ENCODE results near the gene GNGT2. TPM values are rescaled to one million over a fixed set of nuclear protein-coding genes. Genes with fewer than 3 reads are reported as not detected.

The GNGT2 gene
- total RNA-seq, 1 donor from 2014 or later = 18.4 TPM

DNA sequence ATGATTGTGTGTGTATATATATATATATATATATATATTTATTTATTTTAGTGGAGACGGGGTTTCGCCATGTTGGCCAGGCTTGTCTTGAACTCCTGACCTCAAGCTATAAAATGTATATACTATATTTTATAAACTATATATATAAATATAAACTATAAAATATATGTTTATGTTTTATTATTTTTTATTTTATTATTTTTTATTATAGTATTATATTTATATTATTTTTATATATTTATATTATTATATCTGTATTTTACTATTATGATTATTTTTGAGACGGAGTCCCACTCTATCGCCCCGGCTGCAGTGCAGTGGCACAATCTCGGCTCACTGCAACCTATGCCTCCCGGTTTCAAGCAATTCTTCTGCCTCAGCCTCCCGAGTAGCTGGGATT is 30.7 kb upstream of the GNGT2 start:
- Mint-ChIP-seq H3K36me3 (ENCODE audit: low read depth) (no peaks in the 10 kb centered on the region), H3K27ac (no peak overlapping the region), H3K9me3 (no peaks in the 10 kb centered on the region), H3K4me3 (no peak overlapping the region), H3K27me3 (ENCODE audit: insufficient read depth) (peaks cover 4% of the 10 kb centered on the region), H3K4me1 (ENCODE audit: low read depth) (no peaks in the 10 kb centered on the region)
- intact Hi-C loops (cut with micrococcal nuclease) = no loop called here
- DNase-seq (ENCODE audit: low spot score) = no peak

DNA sequence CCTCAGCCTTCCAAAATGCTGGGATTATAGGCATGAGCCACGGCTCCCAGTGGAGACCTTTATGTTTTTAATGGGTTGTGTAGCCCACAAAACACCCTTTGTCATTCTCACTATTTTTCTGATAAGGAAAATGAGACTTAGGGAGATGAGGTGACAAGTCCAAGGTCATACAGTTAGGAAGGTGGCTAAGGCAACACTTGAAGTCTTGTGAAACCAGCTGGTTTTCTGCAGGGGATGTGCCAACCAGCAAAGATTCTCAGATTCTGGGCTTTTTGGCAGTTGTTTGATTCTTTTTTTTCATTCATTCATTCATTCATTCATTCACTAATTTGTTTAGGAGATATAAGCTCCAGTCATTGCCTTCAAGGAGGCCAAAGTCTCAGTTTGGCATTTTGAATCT is 30.2 kb upstream of the GNGT2 start:
- H3K36me3 Mint-ChIP-seq (ENCODE audit: low read depth) = no peaks in the 10 kb centered on the region

DNA sequence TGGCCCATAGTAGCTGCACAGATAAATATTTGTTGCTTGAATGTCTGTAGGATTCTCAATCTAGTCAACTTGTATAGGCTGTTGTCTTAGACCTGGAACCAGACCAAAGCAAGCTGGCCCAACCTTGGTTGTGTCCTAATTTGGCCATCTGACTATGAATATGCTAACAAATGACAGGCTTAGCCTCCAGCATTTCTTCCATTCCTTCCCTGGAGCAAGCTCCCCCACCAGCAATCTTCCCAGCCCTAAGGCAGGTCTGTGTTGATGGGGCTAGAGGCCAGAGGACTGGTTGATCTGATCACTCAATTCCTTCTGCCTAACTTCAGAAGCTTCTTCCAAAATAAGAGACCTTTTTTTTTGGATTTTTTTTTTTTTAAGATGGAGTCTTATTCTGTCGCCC is 29.6 kb upstream of the GNGT2 start:
- Mint-ChIP-seq H3K9me3 (no peaks in the 10 kb centered on the region), H3K36me3 (ENCODE audit: low read depth) (no peaks in the 10 kb centered on the region), H3K27me3 (ENCODE audit: insufficient read depth) (peaks cover 4% of the 10 kb centered on the region), H3K27ac (no peak overlapping the region), H3K4me1 (ENCODE audit: low read depth) (no peaks in the 10 kb centered on the region), H3K4me3 (no peak overlapping the region)
- DNase-seq (ENCODE audit: low spot score) = no peak
- intact Hi-C loops (cut with micrococcal nuclease) = no loop called here

More for the DNA sequence above, 30.2 kb upstream of the GNGT2 start:
- no peak overlapping the region for H3K27ac Mint-ChIP-seq
- no peaks in the 10 kb centered on the region for H3K4me1 Mint-ChIP-seq (ENCODE audit: low read depth)
- no peak overlapping the region for H3K4me3 Mint-ChIP-seq
- peaks cover 4% of the 10 kb centered on the region for H3K27me3 Mint-ChIP-seq (ENCODE audit: insufficient read depth)
- no peak for DNase-seq (ENCODE audit: low spot score)
- intact Hi-C loops (cut with micrococcal nuclease) = no loop called here
- no peaks in the 10 kb centered on the region for H3K9me3 Mint-ChIP-seq

DNA sequence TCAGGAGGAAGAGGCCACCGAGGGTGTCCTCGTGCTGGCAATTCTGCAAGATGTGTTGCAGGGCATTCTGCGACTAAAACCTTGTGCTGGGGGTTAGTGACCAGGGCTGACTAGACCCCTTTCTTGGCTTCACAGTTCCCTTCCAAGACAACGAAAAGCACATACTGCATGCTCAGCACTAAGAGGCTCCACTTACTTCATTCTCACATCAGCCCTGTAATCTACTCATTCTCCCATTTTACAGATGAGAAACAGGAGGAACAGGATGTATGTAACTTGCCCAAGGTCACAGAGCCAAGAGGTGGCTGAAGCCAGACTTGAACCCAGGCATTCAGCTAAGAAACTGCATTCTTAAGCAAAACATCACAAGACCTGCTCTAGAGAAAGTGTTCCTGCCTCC is 25.5 kb upstream of the GNGT2 start:
- no peaks in the 10 kb centered on the region for H3K9me3 Mint-ChIP-seq
- no peak for DNase-seq (ENCODE audit: low spot score)
- H3K36me3 Mint-ChIP-seq (ENCODE audit: low read depth) = peaks cover 1% of the 10 kb centered on the region
- peaks cover 6% of the 10 kb centered on the region for H3K4me1 Mint-ChIP-seq (ENCODE audit: low read depth)
- intact Hi-C loops (cut with micrococcal nuclease) = no loop called here
- no peak overlapping the region for H3K27ac Mint-ChIP-seq
- H3K27me3 Mint-ChIP-seq (ENCODE audit: insufficient read depth) = peaks cover 23% of the 10 kb centered on the region
- H3K4me3 Mint-ChIP-seq = no peak overlapping the region

DNA sequence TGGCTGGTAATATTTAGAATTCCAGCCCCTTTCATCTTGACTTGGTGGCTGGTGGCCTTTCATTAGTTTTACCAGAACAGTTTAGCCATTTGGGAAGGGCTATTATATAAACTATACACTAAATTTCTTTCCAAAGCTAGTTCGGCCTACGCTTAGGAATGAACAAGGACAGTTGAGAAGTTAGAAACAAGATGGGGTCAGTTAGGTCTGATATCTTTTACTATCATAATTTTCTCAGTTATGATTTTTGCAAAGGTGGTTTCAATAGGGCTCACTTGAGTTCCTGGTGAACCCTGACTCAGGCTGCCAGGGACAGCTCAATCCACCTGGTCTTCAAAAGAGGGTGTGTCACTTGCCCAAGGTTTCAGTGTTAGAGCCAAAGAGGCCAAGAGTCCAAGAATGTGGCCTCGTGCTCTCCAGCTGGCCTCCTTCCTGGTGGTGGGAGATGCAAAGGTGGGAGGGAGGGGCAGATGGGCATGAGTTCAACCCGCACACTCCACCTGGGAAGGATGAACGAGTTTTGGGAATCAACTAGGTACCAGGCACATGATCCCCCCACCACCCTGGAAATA is 24.2 kb upstream of the GNGT2 start:
- intact Hi-C loops (cut with micrococcal nuclease) = loop anchor here (5.0 kb wide), 2 partner anchors 58 to 178 kb away; partner anchors contain the start of gene PHB1
- peaks cover 25% of the 10 kb centered on the region for H3K27me3 Mint-ChIP-seq (ENCODE audit: insufficient read depth)
- H3K4me1 Mint-ChIP-seq (ENCODE audit: low read depth) = peaks cover 8% of the 10 kb centered on the region
- DNase-seq (ENCODE audit: low spot score) = no peak
- H3K27ac Mint-ChIP-seq = no peak overlapping the region
- no peaks in the 10 kb centered on the region for H3K9me3 Mint-ChIP-seq
- peaks cover 1% of the 10 kb centered on the region for H3K36me3 Mint-ChIP-seq (ENCODE audit: low read depth)
- H3K4me3 Mint-ChIP-seq = no peak overlapping the region

DNA sequence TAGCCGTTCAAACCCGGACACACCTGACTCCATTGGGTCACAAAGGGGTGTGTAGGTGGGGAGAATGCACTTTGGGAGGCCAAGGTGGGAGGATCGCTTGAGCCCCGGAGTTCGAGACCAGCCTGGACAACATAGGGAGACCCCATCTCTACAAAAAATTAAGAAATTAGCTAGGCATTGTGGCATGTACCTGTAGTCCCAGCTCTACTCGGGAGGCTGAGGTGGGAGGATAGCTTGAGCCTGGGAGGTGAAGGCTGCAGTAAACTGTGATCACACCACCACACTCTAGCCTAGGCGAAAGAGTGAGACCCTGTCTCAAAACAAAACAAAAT is 21.2 kb upstream of the GNGT2 start:
- Mint-ChIP-seq H3K9me3 (no peaks in the 10 kb centered on the region), H3K27ac (no peak overlapping the region), H3K27me3 (ENCODE audit: insufficient read depth) (peaks cover 37% of the 10 kb centered on the region), H3K36me3 (ENCODE audit: low read depth) (peaks cover 1% of the 10 kb centered on the region), H3K4me3 (peak overlapping the region; percentile 87), H3K4me1 (ENCODE audit: low read depth) (peaks cover 24% of the 10 kb centered on the region)
- no peak for DNase-seq (ENCODE audit: low spot score)
- intact Hi-C loops (cut with micrococcal nuclease) = loop anchor here (2.0 to 5.0 kb wide), 3 partner anchors 61 to 181 kb away; partner anchors contain the start of gene PHB1

DNA sequence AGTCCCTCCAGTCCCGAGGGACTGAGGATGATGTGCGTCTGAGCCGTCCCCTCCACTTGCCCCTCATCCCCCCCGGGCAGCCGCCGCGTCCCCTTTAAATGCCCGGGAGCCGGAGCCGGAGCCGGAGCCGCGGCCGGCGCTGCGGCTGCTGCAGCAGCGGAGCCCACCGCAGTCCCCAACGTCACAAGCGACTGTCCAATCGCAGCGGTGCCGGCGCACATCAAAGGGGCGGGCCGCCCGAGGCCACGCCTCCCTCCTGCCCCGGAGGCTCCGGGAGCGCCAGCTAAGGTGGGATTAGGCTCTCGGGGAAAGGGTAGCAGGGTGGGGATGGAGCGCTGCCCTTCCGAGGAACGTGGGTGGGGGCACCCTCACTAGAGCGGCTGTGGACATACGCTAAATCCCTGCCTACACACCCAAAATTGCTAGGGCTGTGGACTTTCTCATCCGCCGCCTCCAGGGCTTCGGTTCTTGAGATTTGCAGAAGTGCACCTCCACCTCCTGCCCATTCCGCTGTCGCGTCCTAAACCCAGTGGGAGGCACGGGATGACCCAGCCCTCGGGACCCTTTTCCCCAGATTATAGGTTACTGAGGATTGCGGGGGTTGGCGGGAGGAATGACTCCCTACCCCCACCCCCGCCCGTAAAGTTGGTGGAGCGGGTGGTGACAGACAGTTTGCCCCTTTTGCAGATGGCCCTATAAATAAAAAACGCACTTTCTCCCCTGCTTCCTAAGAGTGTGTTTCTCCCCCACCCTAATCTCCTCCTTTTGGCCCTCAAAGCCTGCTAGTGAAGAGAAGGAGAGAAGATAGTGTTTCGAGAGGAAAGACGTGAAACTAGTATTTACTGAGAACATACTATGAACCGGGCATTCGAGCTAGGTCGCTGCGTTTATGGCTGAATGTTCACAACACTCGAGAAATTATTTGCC is 20.5 kb upstream of the GNGT2 start, which contains the start of gene PHOSPHO1:
PHOSPHO1 (minus strand) TSS at position 152 of the 927 bp plus-strand sequence. CDS start 4,096 bp downstream, outside the sequence.
- Mint-ChIP-seq H3K9me3 (no peaks in the 10 kb centered on the region), H3K27me3 (ENCODE audit: insufficient read depth) (peaks cover 37% of the 10 kb centered on the region), H3K27ac (no peak within 1 kb of the TSS), H3K36me3 (ENCODE audit: low read depth) (peaks cover 1% of the 10 kb centered on the region), H3K4me3 (peak within 1 kb of the TSS; percentile 87), H3K4me1 (ENCODE audit: low read depth) (peaks cover 24% of the 10 kb centered on the region)
- intact Hi-C loops (cut with micrococcal nuclease) = loop anchor here (1.0 to 5.0 kb wide), 5 partner anchors 29 to 181 kb away; partner anchors contain the start of gene PHB1
- peak; percentile 82 for DNase-seq (ENCODE audit: low spot score)

DNA sequence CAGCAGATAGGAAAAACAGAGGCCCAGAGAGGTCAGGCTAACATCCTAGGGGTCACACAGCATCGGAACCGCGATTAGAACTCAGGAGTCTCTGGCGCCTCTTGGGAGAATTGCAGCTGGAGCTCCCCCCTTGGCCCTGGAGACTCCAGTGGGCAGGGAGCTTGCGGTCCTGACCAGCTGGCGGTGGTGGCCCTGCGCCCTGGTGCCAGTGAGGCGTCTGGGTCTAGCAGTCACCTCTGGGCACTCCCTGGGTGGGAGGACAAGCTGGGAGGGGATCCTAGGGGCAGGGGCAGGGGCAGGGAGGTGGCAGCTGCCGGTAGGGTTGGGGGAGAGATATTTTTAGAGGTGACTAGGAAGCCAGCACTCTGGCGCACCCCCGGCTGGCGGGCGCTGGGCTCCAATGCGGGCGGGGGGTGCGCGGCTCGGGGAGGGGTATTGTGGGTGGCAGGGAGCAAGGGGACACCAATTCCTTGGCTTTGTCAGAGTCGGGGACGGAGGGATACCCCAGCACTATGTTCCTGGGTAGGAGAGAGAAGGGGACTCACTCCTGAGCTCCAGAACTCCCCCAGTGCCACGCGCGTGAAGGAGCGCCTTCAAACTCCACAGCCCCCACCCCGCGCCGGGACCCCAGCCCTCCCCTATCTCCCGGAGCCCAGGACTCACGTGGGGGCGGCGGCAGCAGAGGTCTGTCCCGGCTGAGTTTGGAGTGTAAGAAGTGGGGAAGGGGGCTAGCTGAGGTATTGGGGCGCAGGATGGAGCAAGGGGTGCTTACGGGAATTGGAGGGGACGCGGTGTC is 19.6 kb upstream of the GNGT2 start:
- H3K4me3 Mint-ChIP-seq = peak overlapping the region; percentile 87
- no peak for DNase-seq (ENCODE audit: low spot score)
- peaks cover 24% of the 10 kb centered on the region for H3K4me1 Mint-ChIP-seq (ENCODE audit: low read depth)
- no peaks in the 10 kb centered on the region for H3K9me3 Mint-ChIP-seq
- intact Hi-C loops (cut with micrococcal nuclease) = loop anchor here (1.0 to 5.0 kb wide), 7 partner anchors 30 to 1177 kb away; partner anchors contain the start of genes B4GALNT2 and PHB1
- H3K27me3 Mint-ChIP-seq (ENCODE audit: insufficient read depth) = peaks cover 42% of the 10 kb centered on the region
- no peak overlapping the region for H3K27ac Mint-ChIP-seq
- H3K36me3 Mint-ChIP-seq (ENCODE audit: low read depth) = peaks cover 6% of the 10 kb centered on the region

DNA sequence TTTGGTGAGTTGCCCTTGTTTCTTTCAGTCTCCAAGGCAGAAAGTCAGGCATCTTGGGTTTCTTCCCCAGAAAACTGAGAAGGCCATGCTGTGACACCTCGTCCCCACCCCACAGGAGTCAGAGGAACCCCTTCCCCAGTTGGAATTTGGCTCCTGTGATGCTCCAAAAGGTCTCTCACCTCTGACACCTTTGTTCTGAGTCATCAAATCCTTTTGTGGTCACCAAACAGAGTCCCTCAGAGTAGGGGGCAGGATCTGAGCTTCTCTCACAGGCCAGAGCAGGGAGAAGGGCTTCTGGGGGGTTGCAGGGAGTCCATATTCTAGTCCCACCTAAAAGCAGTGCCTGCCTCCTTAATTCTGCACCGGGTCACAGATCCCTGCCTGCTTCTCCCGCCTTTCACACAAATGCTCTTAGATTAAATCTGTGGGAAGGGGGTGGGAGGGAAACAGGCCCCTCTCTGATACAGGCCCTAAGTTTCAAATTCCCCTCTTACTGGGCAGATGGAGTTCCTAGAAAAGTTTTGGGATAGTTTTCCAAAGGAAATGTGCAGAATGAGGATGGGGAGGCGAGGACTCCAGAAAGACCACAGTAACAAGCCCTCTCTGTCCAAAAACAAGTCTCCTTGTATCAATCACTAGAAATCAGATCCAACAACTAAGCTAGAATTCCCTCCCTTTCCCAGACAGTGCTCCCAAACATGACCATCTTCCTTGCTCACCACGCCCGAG is 18.9 kb upstream of the GNGT2 start:
- H3K27ac Mint-ChIP-seq = no peak overlapping the region
- H3K27me3 Mint-ChIP-seq (ENCODE audit: insufficient read depth) = peaks cover 46% of the 10 kb centered on the region
- intact Hi-C loops (cut with micrococcal nuclease) = loop anchor here (5.0 kb wide), 2 partner anchors 97 to 1178 kb away; partner anchors contain the start of gene B4GALNT2
- H3K4me1 Mint-ChIP-seq (ENCODE audit: low read depth) = peaks cover 29% of the 10 kb centered on the region
- peak overlapping the region; percentile 62 for H3K4me3 Mint-ChIP-seq
- no peaks in the 10 kb centered on the region for H3K9me3 Mint-ChIP-seq
- H3K36me3 Mint-ChIP-seq (ENCODE audit: low read depth) = peaks cover 9% of the 10 kb centered on the region
- no peak for DNase-seq (ENCODE audit: low spot score)

DNA sequence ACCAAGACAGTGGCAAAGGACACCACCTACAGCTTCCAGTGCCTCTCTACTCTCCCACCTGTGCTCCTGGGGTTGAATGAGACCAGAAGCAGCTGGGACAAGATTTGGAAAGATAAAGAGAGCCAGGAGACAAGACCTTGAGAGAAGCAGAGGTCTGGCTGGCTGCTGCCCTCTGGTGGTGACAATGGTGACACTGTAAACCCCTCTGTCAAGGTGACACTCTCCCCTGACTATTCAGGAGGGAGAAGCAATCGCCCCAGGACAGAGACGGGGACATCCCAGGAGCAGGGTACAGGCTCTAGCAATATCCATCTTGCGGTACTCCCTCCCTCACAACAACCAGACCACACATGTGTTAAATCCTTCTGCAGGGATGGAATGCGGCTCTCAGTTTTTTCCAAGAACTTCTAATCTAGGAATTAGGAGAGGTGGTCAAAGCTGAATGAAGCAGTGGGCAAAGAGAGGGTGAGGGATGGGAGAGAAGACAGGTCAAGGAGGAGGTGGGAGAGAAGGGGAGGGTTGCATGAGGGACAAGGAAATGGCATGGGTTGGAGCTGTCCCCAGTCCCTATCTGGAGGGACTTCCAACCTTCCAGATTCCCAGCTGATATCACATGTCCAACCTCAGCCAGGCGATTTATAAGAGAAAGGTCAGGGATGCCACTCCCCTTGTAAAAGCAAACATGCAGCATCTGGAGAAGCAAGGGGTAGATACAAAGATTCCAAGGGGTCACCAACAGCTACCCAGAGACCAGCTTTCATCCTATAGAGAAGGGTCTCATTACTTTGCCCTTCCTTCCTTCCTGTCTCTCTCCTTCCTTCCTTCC is 17.3 kb upstream of the GNGT2 start:
- Mint-ChIP-seq H3K4me1 (ENCODE audit: low read depth) (peaks cover 39% of the 10 kb centered on the region), H3K27ac (peak overlapping the region; percentile 31), H3K4me3 (no peak overlapping the region), H3K27me3 (ENCODE audit: insufficient read depth) (peaks cover 39% of the 10 kb centered on the region), H3K9me3 (no peaks in the 10 kb centered on the region), H3K36me3 (ENCODE audit: low read depth) (peaks cover 15% of the 10 kb centered on the region)
- intact Hi-C loops (cut with micrococcal nuclease) = loop anchor here (1.0 to 5.0 kb wide), 4 partner anchors 15 to 1180 kb away; partner anchors contain the start of gene B4GALNT2
- DNase-seq (ENCODE audit: low spot score) = peak; percentile 61

DNA sequence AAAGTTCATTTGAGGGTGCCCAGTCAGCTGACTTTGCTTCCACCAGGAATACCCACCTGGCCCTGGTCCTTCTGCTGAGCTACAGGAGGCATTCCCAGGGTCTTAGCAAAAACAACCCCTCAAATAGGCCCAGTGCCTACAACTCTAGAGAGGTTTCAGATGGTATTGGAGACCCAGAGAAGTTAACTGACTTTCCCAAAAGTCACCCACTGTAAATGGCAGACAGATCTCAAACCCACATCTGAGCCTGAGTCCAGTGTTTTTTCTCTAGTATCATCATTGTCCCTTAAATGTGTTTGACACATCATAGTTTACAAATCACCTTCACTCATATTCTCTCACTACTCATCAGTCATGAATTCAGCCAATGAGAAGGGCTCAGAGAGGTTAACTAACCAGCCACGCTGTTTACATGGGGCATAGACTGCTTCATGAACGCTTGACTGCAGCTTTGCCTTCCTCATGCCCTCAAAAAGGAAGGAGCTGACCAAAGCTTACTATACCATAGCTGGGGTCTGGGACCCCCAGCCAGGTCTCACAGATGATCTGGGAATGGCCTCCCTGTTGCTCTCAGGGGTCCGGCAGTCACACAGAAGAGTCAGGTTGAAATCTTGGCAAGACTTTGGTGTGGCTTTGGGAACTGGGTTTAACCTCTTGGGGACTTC is 16.5 kb upstream of the GNGT2 start:
- no peak for DNase-seq (ENCODE audit: low spot score)
- Mint-ChIP-seq H3K27me3 (ENCODE audit: insufficient read depth) (peaks cover 37% of the 10 kb centered on the region), H3K36me3 (ENCODE audit: low read depth) (peaks cover 23% of the 10 kb centered on the region), H3K4me1 (ENCODE audit: low read depth) (peaks cover 47% of the 10 kb centered on the region), H3K9me3 (no peaks in the 10 kb centered on the region), H3K4me3 (no peak overlapping the region), H3K27ac (no peak overlapping the region)
- intact Hi-C loops (cut with micrococcal nuclease) = loop anchor here (1.0 to 5.0 kb wide), 4 partner anchors 14 to 1180 kb away; partner anchors contain the start of gene B4GALNT2
